HepG2 (cell line): ENCODE measurements around the gene MTCL1. TPM values are rescaled to one million over a fixed set of nuclear protein-coding genes. Genes with fewer than 3 reads are reported as not detected.

Source experiments
- SOX13 ChIP-seq, 3 experiments: fragments of 450-650 bp in 1 of 3; sonication (generic) in 1 of 3; formaldehyde crosslinking in 1 of 3; IDR thresholded peaks in 2 of 3; conservative IDR thresholded peaks in 1 of 3; 2 replicates each; pipeline versions ENCODE4 v1.5.0 to v1.6.1; 2016 to 2020; ENCODE audit warnings: antibody characterized with exemption in 1 of 3, mild to moderate bottlenecking in 1 of 3, missing compliant biosample characterization in 1 of 3, missing genetic modification reagents in 1 of 3, moderate library complexity in 1 of 3
- ZNF207 ChIP-seq: fragments of 450-650 bp; IDR thresholded peaks from 2 replicates; pipeline ENCODE4 v1.6.1; 2016; ENCODE audit warnings: antibody characterized with exemption, borderline replicate concordance
- ZNF776 ChIP-seq: sonication (generic); formaldehyde crosslinking; IDR thresholded peaks from 2 replicates; pipeline ENCODE4 v1.4.0; 2020; ENCODE audit warnings: mild to moderate bottlenecking, missing genetic modification reagents
- polyA plus RNA-seq, 8 experiments: library from polyadenylated mRNA; depleted of rRNA in 3 of 8; stranded (reverse) in 7 of 8; unstranded in 1 of 8; fragments of >200 nt; fragmentation: Illumina TruSeq in 4 of 8; extraction: Trizol in 4 of 8; gene quantifications; 2 replicates each; pipeline versions ENCODE4 v1.2.1 to v1.2.3, GENCODE V29; 2011 to 2016; ENCODE audit warnings: low read depth in 4 of 8, missing spikeins in 1 of 8, mixed read lengths in 1 of 8; ENCODE audit not compliant: insufficient read depth in 1 of 8
- total RNA-seq, 5 experiments: library from RNA; depleted of rRNA; stranded (reverse); fragments of >200 nt; fragmentation: Illumina TruSeq; extraction: Trizol; gene quantifications; 2 replicates each; pipeline ENCODE4 v1.2.3, GENCODE V29; 2016; ENCODE audit warnings: low read depth in 1 of 5
- TF ChIP-seq, protein P1 (sequence below): sonication (generic); formaldehyde crosslinking; IDR thresholded peaks from 2 replicates; pipeline ENCODE4 v1.4.0; 2020; ENCODE audit warnings: missing genetic modification reagents
- TF ChIP-seq, protein P2 (sequence below): IDR thresholded peaks from 2 replicates; pipeline ENCODE4 v1.6.1; 2016; ENCODE audit warnings: low read depth
- TF ChIP-seq, protein P3 (sequence below): sonication (generic); formaldehyde crosslinking; IDR thresholded peaks from 2 replicates; pipeline ENCODE4 v1.4.0; 2020; ENCODE audit warnings: missing genetic modification reagents, borderline replicate concordance
- TF ChIP-seq, protein P4 (sequence below): sonication (generic); formaldehyde crosslinking; IDR thresholded peaks from 2 replicates; pipeline ENCODE4 v1.4.0; 2020; ENCODE audit warnings: missing genetic modification reagents

MTCL1 gene
- total and polyA plus RNA-seq, 2 of the 13 experiments (the other 11 are each of a cell fraction or from before 2014, with no cell fraction given): 3.1 to 3.2 TPM

DNA sequence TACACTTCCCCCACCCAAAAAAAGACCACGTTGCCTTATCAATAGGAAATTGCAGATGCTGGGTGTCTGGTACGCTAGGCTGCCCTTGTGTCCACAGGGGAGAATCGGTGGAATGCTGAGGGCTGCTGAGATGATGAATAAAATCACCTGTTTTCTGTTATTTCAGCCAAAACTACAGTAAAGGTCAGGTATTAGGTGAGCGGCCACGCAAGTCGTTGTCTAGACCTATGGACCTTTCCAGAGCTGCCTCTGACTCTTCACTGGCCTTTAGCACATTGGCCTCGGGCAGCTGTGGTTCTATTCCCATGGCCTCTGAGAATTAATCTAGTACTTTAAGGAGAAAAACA, 89.6 kb downstream of the MTCL1 start (continued):
- TF ChIP-seq, protein P1, sequence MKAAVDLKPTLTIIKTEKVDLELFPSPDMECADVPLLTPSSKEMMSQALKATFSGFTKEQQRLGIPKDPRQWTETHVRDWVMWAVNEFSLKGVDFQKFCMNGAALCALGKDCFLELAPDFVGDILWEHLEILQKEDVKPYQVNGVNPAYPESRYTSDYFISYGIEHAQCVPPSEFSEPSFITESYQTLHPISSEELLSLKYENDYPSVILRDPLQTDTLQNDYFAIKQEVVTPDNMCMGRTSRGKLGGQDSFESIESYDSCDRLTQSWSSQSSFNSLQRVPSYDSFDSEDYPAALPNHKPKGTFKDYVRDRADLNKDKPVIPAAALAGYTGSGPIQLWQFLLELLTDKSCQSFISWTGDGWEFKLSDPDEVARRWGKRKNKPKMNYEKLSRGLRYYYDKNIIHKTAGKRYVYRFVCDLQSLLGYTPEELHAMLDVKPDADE (CRISPR knock-in tag): no peak
- TF ChIP-seq, protein P2, sequence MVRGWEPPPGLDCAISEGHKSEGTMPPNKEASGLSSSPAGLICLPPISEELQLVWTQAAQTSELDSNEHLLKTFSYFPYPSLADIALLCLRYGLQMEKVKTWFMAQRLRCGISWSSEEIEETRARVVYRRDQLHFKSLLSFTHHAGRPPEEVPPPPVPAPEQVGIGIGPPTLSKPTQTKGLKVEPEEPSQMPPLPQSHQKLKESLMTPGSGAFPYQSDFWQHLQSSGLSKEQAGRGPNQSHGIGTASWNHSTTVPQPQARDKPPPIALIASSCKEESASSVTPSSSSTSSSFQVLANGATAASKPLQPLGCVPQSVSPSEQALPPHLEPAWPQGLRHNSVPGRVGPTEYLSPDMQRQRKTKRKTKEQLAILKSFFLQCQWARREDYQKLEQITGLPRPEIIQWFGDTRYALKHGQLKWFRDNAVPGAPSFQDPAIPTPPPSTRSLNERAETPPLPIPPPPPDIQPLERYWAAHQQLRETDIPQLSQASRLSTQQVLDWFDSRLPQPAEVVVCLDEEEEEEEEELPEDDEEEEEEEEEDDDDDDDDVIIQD (CRISPR knock-in tag): no peak
- TF ChIP-seq, protein P3, sequence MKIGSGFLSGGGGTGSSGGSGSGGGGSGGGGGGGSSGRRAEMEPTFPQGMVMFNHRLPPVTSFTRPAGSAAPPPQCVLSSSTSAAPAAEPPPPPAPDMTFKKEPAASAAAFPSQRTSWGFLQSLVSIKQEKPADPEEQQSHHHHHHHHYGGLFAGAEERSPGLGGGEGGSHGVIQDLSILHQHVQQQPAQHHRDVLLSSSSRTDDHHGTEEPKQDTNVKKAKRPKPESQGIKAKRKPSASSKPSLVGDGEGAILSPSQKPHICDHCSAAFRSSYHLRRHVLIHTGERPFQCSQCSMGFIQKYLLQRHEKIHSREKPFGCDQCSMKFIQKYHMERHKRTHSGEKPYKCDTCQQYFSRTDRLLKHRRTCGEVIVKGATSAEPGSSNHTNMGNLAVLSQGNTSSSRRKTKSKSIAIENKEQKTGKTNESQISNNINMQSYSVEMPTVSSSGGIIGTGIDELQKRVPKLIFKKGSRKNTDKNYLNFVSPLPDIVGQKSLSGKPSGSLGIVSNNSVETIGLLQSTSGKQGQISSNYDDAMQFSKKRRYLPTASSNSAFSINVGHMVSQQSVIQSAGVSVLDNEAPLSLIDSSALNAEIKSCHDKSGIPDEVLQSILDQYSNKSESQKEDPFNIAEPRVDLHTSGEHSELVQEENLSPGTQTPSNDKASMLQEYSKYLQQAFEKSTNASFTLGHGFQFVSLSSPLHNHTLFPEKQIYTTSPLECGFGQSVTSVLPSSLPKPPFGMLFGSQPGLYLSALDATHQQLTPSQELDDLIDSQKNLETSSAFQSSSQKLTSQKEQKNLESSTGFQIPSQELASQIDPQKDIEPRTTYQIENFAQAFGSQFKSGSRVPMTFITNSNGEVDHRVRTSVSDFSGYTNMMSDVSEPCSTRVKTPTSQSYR (CRISPR knock-in tag): no peak
- TF ChIP-seq SOX13 (IDR thresholded peaks at IDR 0.05): 0 out of 2 replicates have a peak, but pooled peaks have one; percentile 5
- TF ChIP-seq SOX13 (CRISPR knock-in tag; conservative IDR thresholded peaks at IDR 0.05 in 1 of 2, IDR thresholded peaks at IDR 0.05 in 1 of 2): no peak
- TF ChIP-seq ZNF207: no peak
- TF ChIP-seq ZNF776 (CRISPR knock-in tag): no peak
- TF ChIP-seq, protein P4, sequence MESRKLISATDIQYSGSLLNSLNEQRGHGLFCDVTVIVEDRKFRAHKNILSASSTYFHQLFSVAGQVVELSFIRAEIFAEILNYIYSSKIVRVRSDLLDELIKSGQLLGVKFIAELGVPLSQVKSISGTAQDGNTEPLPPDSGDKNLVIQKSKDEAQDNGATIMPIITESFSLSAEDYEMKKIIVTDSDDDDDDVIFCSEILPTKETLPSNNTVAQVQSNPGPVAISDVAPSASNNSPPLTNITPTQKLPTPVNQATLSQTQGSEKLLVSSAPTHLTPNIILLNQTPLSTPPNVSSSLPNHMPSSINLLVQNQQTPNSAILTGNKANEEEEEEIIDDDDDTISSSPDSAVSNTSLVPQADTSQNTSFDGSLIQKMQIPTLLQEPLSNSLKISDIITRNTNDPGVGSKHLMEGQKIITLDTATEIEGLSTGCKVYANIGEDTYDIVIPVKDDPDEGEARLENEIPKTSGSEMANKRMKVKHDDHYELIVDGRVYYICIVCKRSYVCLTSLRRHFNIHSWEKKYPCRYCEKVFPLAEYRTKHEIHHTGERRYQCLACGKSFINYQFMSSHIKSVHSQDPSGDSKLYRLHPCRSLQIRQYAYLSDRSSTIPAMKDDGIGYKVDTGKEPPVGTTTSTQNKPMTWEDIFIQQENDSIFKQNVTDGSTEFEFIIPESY: no peak
